ENCODE data around the gene UBE2H.
A peak's percentile ranks its signal among the peaks of the same experiment; 100 is the strongest.
"Not testable (repeated sequence)": the region's sequence is repeated elsewhere in the genome, so short reads cannot be mapped to it uniquely, and the experiment has no call there.

UBE2H gene

DNA sequence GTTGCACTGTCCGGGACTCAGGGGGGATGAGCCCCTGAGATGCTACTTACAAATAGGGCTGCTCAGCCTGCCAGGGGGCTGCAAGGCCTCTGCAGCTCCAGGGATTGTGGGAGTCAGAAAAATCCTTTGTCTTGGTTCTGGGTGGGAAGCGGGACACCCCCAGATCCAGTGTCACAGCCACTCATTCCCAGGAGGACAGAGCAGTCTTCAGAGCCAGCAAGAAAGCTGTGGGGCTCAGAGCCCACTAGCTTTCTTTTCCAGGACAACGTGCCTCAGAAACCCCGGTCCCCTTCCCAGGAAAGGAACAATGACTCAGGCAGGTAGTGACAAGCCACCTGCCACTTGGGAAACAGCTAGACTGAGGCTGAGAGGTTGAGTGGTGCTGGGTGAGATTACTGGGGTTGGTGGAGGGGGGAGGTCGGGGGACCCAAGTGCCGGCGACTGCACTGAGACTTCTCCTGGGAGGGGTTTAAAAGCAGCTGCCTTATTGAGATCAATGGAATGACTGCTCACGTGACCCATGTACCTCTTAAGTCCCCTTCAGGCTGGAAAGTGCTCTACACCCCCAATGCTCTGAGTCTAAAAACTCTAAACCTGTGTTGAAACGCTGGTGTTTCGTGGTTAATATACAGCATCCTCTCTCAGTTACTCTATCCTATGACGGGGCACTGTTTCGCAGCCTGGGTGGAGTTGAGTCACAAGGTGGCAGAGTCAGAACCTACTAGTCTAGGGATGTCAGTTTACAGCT, 123.6 kb downstream of the UBE2H start:
- in situ Hi-C loops (cut with MboI; ENCODE audit: low sequenced_read_pairs, unreplicated experiment) = loop anchor here (10.0 kb wide), 1 partner anchor 164 kb away; no protein-coding TSS in a partner anchor
- no peak for DNase-seq (ENCODE audit: low spot score)

DNA sequence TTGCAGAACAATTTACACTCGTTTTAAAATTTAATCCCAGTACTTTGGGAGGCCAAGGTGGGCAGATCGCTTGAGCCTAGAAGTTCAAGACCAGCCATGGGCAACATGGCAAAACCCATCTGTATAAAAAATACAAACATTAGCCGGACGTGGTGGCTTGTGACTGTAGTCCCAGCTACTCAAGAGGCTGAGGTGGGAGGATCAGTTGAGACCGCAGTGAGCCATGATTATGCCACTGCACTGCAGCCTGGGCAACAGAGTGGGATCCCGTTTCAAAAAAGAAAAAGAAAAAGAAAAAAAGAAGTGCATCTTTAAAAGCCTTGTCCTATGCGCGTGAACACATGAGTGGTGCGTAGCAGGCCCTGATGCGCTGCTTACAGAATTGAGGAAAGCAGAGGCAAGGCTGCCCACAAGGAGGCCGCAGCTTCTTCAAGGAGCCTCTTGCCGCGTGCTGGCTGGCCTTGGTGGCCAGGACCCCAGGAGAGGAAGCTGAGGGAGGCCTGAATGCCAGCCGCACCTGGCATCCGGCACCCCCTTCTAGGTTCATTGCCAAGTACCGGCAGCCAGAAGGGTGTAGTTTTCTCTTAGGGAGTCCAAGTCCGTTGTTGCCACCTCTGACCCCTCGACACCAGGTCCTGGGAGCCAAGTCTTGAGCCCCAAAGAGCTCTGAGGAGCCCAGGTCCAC, 124.5 kb downstream of the UBE2H start:
- TF ChIP-seq, protein P1, sequence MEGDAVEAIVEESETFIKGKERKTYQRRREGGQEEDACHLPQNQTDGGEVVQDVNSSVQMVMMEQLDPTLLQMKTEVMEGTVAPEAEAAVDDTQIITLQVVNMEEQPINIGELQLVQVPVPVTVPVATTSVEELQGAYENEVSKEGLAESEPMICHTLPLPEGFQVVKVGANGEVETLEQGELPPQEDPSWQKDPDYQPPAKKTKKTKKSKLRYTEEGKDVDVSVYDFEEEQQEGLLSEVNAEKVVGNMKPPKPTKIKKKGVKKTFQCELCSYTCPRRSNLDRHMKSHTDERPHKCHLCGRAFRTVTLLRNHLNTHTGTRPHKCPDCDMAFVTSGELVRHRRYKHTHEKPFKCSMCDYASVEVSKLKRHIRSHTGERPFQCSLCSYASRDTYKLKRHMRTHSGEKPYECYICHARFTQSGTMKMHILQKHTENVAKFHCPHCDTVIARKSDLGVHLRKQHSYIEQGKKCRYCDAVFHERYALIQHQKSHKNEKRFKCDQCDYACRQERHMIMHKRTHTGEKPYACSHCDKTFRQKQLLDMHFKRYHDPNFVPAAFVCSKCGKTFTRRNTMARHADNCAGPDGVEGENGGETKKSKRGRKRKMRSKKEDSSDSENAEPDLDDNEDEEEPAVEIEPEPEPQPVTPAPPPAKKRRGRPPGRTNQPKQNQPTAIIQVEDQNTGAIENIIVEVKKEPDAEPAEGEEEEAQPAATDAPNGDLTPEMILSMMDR (IDR thresholded peaks at IDR 0.05; ENCODE audit: borderline replicate concordance, control extremely low read depth, extremely low read depth, insufficient read depth, missing control alignments) = no peak
- in situ Hi-C loops (cut with MboI; ENCODE audit: low sequenced_read_pairs, unreplicated experiment) = loop anchor here (10.0 kb wide), 1 partner anchor 163 kb away; no protein-coding TSS in a partner anchor
- no peak for DNase-seq (ENCODE audit: low spot score)

More for the DNA sequence above, 123.6 kb downstream of the UBE2H start:
- TF ChIP-seq, protein P1 (IDR thresholded peaks at IDR 0.05; ENCODE audit: borderline replicate concordance, control extremely low read depth, extremely low read depth, insufficient read depth, missing control alignments) = no peak

DNA sequence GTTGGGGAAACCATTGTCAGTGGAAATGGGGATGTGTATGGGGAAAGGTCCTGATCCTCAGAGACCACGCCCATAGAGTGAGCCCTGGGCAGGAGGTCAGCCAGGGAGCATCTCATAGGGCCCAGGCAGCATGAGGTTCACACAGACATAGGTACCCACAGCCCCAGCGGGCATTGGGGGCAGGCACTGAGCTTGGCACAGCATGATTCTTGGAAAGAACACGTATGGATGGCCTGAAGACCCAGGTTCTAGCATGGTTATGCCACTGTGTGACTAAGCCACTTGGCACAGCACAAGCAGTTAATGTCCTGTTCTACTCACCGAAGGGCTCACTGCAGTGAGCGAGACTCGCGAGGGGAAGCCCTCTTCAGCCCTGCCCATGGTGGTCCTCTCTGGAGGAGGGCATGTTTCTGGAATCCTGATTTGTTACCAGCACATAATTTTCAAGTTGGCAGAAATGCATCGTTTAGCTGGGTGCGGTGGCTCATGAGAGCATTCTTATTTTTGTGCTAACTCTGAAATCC, 125.2 kb downstream of the UBE2H start:
- no peak for DNase-seq (ENCODE audit: low spot score)
- TF ChIP-seq, protein P1 (IDR thresholded peaks at IDR 0.05; ENCODE audit: borderline replicate concordance, control extremely low read depth, extremely low read depth, insufficient read depth, missing control alignments) = no peak
- in situ Hi-C loops (cut with MboI; ENCODE audit: low sequenced_read_pairs, unreplicated experiment) = loop anchor here (10.0 kb wide), 1 partner anchor 163 kb away; no protein-coding TSS in a partner anchor

GRCh38 chr7:129826895-129827294, 125.9 kb downstream of the UBE2H start:
- DNase-seq (ENCODE audit: low spot score) = not testable (repeated sequence)
- in situ Hi-C loops (cut with MboI; ENCODE audit: low sequenced_read_pairs, unreplicated experiment) = loop anchor here (10.0 kb wide), 1 partner anchor 162 kb away; no protein-coding TSS in a partner anchor

DNA sequence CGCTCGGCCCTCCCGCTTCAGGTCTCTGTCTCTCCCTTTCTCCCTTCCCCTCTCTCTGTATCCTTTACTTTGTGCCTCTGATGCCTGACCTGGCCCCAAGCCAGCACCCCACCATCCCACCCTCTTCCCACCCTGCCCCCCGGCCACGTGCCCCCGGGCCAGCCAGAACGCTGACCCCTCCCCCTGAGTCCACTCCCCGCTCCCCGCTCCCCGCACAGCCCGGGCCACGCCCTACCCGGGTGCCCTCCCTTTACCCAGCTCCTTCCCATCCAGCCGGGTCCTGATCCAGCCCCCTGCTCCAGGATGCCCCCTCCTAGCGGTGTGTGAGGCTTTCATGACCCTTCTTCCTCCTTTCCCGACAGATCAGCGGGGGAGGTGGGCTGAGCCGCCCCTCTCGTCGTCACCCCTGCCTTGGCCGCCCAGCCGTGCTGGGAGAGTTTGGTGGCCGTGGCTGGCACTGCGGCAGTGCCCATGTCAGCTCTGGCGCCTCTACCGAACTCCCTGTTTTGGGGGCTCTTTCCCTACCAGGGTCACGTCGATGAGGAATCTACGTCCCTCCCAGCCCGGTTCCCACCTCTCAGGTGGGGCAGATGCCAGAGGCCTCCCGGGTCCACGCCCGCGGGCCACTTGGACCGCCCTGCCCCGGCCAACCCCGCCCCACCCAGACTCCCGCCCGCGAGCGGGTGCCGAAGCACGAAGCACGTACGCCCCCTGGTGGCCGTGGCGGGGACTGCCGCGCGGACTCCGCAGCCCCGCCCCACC, 127.4 kb downstream of the UBE2H start:
- peak; percentile 91 for DNase-seq (ENCODE audit: low spot score)
- in situ Hi-C loops (cut with MboI; ENCODE audit: low sequenced_read_pairs, unreplicated experiment) = loop anchor here (10.0 kb wide), 1 partner anchor 161 kb away; no protein-coding TSS in a partner anchor

GRCh38 chr7:129824291-129825208, 128.2 kb downstream of the UBE2H start:
- DNase-seq (ENCODE audit: low spot score) = peak; percentile 69
- in situ Hi-C loops (cut with MboI; ENCODE audit: low sequenced_read_pairs, unreplicated experiment) = loop anchor here (10.0 kb wide), 1 partner anchor 160 kb away; no protein-coding TSS in a partner anchor
- TF ChIP-seq, protein P1 (IDR thresholded peaks at IDR 0.05; ENCODE audit: borderline replicate concordance, control extremely low read depth, extremely low read depth, insufficient read depth, missing control alignments) = no peak

More for the DNA sequence above, 127.4 kb downstream of the UBE2H start:
- TF ChIP-seq, protein P1 (IDR thresholded peaks at IDR 0.05; ENCODE audit: borderline replicate concordance, control extremely low read depth, extremely low read depth, insufficient read depth, missing control alignments) = peak; percentile 75

DNA sequence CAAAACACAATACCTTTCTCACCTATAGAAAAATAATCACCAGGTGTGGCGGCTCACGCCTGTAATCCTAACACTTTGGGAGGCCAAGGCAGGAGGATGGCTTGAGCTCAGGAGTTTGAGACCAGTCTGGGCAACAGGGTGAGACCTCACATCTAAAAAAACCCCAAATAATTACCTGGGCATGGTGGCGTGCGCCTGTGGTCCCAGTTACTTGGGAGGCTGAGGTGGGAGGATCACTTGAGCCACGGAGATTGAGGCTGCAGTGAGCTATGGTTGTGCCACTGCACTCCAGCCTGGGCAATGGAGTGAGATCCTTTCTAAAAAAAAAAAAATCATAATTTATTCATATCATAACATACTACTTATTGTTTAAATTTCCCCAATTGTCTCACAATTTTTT, 129.6 kb downstream of the UBE2H start:
- in situ Hi-C loops (cut with MboI; ENCODE audit: low sequenced_read_pairs, unreplicated experiment) = loop anchor here (10.0 kb wide), 1 partner anchor 158 kb away; no protein-coding TSS in a partner anchor
- DNase-seq (ENCODE audit: low spot score) = not testable (repeated sequence)
